Measurements from ENCODE around the gene CHCHD1. TPM values are rescaled to one million over a fixed set of nuclear protein-coding genes. Genes with fewer than 3 reads are reported as not detected.

CHCHD1 gene
- polyA plus RNA-seq (2013) = 119 and 120 TPM in 2 replicates

DNA sequence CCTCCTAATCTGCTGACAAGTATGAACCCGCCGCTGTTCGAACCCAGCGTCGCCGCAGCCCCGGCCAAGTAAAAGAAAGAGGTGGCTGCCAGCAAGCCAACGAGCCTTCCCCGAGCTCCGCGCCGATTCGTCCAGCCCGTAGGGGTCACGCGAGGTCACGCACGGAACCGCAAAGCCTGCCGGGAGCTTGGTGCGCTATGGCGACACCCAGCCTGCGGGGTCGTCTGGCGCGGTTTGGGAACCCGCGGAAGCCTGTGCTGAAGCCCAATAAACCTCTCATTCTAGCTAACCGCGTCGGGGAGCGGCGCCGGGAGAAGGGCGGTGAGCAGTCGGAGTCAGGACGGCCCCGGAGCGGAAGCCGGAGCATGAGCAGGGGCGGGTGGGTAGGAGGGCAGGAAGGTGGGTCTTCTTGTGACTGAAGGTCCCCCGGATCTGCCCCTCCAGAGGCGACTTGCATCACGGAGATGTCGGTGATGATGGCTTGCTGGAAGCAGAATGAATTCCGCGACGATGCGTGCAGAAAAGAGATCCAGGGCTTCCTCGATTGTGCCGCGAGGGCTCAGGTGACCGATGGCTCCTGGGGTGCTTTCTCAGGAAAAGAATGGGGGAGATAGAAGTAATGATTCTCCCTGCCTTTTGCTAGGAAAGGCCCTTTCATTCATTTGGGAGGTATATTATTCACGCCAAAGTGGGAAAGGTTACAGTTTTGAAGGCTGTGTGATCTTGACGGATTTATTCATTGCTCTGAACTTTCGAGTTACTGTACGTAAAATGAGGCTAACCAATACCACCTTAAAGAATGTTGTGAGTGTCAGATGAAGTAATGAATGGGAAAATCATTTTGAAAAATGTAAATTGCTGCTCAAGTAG, at the start of gene CHCHD1:
Gene CHCHD1, plus strand, starts transcription at position 170 of the 870 bp plus-strand sequence. Its CDS starts 28 bp downstream, at position 198.
- Histone ChIP-seq H3K9me3 (ENCODE audit: insufficient read depth, low read depth, low read length) (no peaks in the 10 kb centered on the region), H3K23ac (ENCODE audit: low read length) (no peak within 1 kb of the TSS), H3K4ac (ENCODE audit: low read depth, low read length) (peak within 1 kb of the TSS; percentile 100), H3K4me3 (ENCODE audit: low read depth, low read length) (peak within 1 kb of the TSS; percentile 96), H3K79me1 (ENCODE audit: low read length) (peaks cover 13% of the 10 kb centered on the region), H2BK120ac (ENCODE audit: insufficient read depth, low read length, poor library complexity) (peak within 1 kb of the TSS; percentile 55), H3K27me3 (ENCODE audit: insufficient read depth, low read length) (no peaks in the 10 kb centered on the region), H3K9ac (ENCODE audit: low read length) (peak within 1 kb of the TSS; percentile 94), H3K79me2 (ENCODE audit: control insufficient read depth, insufficient read depth, low read length, poor library complexity) (peaks cover 21% of the 10 kb centered on the region), H2AFZ (ENCODE audit: insufficient read depth, low read length, poor library complexity) (peak within 1 kb of the TSS; percentile 94), H2AK5ac (ENCODE audit: low read length) (peak within 1 kb of the TSS; percentile 84), H3K18ac (ENCODE audit: low read length) (peak within 1 kb of the TSS; percentile 100), H3K4me2 (ENCODE audit: low read length) (peak within 1 kb of the TSS; percentile 78), H3K36me3 (ENCODE audit: control insufficient read depth in 1 of 2, insufficient read depth in 2 of 2, low read length in 2 of 2) (peaks cover 12 to 14% of the 10 kb centered on the region in 2 experiments), H3K14ac (ENCODE audit: low read length) (peak within 1 kb of the TSS; percentile 99), H3K27ac (ENCODE audit: low read depth, low read length) (peak within 1 kb of the TSS; percentile 95), H4K12ac (ENCODE audit: low read depth, low read length) (peak within 1 kb of the TSS; percentile 99), H4K91ac (ENCODE audit: low read depth, low read length) (peak within 1 kb of the TSS; percentile 99), H2BK5ac (ENCODE audit: low read depth, low read length, poor library complexity) (peak within 1 kb of the TSS; percentile 96), H2BK12ac (ENCODE audit: low read length) (no peak within 1 kb of the TSS), H4K8ac (ENCODE audit: low read depth, low read length) (peak within 1 kb of the TSS; percentile 100), H3K4me1 (ENCODE audit: control insufficient read depth in 1 of 2, insufficient read depth in 2 of 2, low read length in 2 of 2) (peaks cover 4% of the 10 kb centered on the region in 2 experiments)
- peak; percentile 83 to 91 for DNase-seq
- no CpG with 5 or more reads among the region's 57 CpGs for WGBS (ENCODE audit: extremely low coverage, insufficient coverage, insufficient read length)

DNA sequence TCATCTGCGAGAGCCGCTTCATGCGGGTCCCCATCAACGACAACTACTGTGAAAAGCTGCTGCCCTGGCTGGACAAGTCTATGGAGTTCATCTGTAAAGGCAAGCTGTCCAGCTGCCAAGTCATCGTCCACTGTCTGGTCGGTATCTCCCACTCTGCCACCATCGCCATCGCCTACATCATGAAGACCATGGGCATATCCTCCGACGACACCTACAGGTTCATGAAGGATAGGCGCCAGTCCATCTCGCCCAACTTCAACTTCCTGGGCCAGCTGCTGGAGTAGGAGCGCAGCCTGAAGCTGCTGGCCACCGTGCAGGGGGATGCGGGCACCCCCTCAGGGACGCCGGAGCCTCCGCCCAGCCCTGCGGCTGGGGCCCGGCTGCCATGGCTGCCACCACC, 49.4 kb upstream of the CHCHD1 start:
- Histone ChIP-seq H3K4me1 (ENCODE audit: control insufficient read depth in 1 of 2, insufficient read depth in 2 of 2, low read length in 2 of 2) (peaks cover 2 to 3% of the 10 kb centered on the region in 2 experiments), H4K12ac (ENCODE audit: low read depth, low read length) (no peak overlapping the region), H3K27ac (ENCODE audit: low read depth, low read length) (no peak overlapping the region), H3K79me2 (ENCODE audit: control insufficient read depth, insufficient read depth, low read length, poor library complexity) (peaks cover 4% of the 10 kb centered on the region), H3K36me3 (ENCODE audit: control insufficient read depth in 1 of 2, insufficient read depth in 2 of 2, low read length in 2 of 2) (peaks cover 23 to 33% of the 10 kb centered on the region in 2 experiments), H3K4me3 (ENCODE audit: low read depth, low read length) (no peak overlapping the region), H3K14ac (ENCODE audit: low read length) (no peak overlapping the region), H3K4ac (ENCODE audit: low read depth, low read length) (no peak overlapping the region), H3K23ac (ENCODE audit: low read length) (no peak overlapping the region), H2AK5ac (ENCODE audit: low read length) (no peak overlapping the region), H4K91ac (ENCODE audit: low read depth, low read length) (no peak overlapping the region), H3K27me3 (ENCODE audit: insufficient read depth, low read length) (no peaks in the 10 kb centered on the region), H3K18ac (ENCODE audit: low read length) (no peak overlapping the region), H3K79me1 (ENCODE audit: low read length) (peaks cover 5% of the 10 kb centered on the region), H3K4me2 (ENCODE audit: low read length) (no peak overlapping the region), H2BK120ac (ENCODE audit: insufficient read depth, low read length, poor library complexity) (no peak overlapping the region), H2BK12ac (ENCODE audit: low read length) (no peak overlapping the region), H3K9me3 (ENCODE audit: insufficient read depth, low read depth, low read length) (no peaks in the 10 kb centered on the region), H4K8ac (ENCODE audit: low read depth, low read length) (no peak overlapping the region), H2BK5ac (ENCODE audit: low read depth, low read length, poor library complexity) (no peak overlapping the region), H2AFZ (ENCODE audit: insufficient read depth, low read length, poor library complexity) (no peak overlapping the region), H3K9ac (ENCODE audit: low read length) (no peak overlapping the region)
- no CpG with 5 or more reads among the region's 20 CpGs for WGBS (ENCODE audit: extremely low coverage, insufficient coverage, insufficient read length)
- no peak for DNase-seq

- Histone ChIP-seq H3K4me2 (ENCODE audit: low read length) (no peak overlapping the region), H3K9me3 (ENCODE audit: insufficient read depth, low read depth, low read length) (no peaks in the 10 kb centered on the region), H3K9ac (ENCODE audit: low read length) (no peak overlapping the region), H3K18ac (ENCODE audit: low read length) (no peak overlapping the region), H2BK5ac (ENCODE audit: low read depth, low read length, poor library complexity) (no peak overlapping the region), H3K14ac (ENCODE audit: low read length) (no peak overlapping the region), H4K8ac (ENCODE audit: low read depth, low read length) (no peak overlapping the region), H2AFZ (ENCODE audit: insufficient read depth, low read length, poor library complexity) (no peak overlapping the region), H4K91ac (ENCODE audit: low read depth, low read length) (no peak overlapping the region), H3K4me1 (ENCODE audit: control insufficient read depth in 1 of 2, insufficient read depth in 2 of 2, low read length in 2 of 2) (peaks cover 2 to 3% of the 10 kb centered on the region in 2 experiments), H3K79me2 (ENCODE audit: control insufficient read depth, insufficient read depth, low read length, poor library complexity) (peaks cover 4% of the 10 kb centered on the region), H2BK120ac (ENCODE audit: insufficient read depth, low read length, poor library complexity) (no peak overlapping the region), H3K36me3 (ENCODE audit: control insufficient read depth in 1 of 2, insufficient read depth in 2 of 2, low read length in 2 of 2) (peaks cover 23 to 33% of the 10 kb centered on the region in 2 experiments), H3K23ac (ENCODE audit: low read length) (no peak overlapping the region), H3K27me3 (ENCODE audit: insufficient read depth, low read length) (no peaks in the 10 kb centered on the region), H2AK5ac (ENCODE audit: low read length) (no peak overlapping the region), H4K12ac (ENCODE audit: low read depth, low read length) (no peak overlapping the region), H3K4ac (ENCODE audit: low read depth, low read length) (no peak overlapping the region), H3K4me3 (ENCODE audit: low read depth, low read length) (no peak overlapping the region), H3K79me1 (ENCODE audit: low read length) (peaks cover 5% of the 10 kb centered on the region), H3K27ac (ENCODE audit: low read depth, low read length) (no peak overlapping the region), H2BK12ac (ENCODE audit: low read length) (no peak overlapping the region)
- WGBS (ENCODE audit: extremely low coverage, insufficient coverage, insufficient read length) = no CpG with 5 or more reads among the region's 84 CpGs
- DNase-seq = no peak
These were observed 48.8 kb upstream of the CHCHD1 start for GRCh38 chr10:73732931-73733623.

DNA sequence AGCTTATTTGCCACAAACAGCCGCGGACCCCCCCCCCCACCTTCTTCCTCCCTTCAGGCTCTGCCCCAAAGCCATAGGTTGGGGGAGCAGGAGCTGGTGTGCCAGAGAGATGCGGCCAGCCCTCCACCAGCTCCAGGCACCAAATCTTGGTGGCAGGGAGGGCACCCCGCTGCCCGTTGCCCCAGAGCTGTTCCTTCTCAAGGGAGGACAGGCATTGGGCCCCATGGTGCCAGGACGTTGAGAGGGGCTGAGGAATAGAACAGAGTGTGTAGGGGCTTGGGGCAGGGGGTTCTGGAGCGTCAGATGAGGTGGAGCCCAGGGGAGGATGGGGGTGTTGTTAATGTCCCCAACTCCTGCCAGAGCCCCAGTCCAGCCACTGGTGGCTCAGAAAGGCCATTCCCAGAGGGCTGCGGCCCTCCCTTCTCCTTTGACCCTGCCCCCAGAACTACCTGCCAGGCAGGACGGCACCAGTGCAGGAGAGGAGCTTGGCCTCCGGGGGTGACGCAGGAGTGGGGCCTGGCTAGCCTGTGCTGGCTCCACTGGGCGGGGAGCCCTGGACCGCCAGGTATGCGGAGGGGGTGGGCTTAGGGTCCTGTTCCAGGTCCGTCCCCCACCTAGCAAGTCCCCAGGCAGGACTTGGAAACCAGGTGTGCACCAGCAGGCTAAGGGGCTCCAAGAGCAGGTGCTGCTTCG, 47.7 kb upstream of the CHCHD1 start:
- Histone ChIP-seq H2BK12ac (ENCODE audit: low read length) (no peak overlapping the region), H2AFZ (ENCODE audit: insufficient read depth, low read length, poor library complexity) (no peak overlapping the region), H3K4me3 (ENCODE audit: low read depth, low read length) (no peak overlapping the region), H3K4me1 (ENCODE audit: control insufficient read depth in 1 of 2, insufficient read depth in 2 of 2, low read length in 2 of 2) (peaks cover 2 to 3% of the 10 kb centered on the region in 2 experiments), H3K36me3 (ENCODE audit: control insufficient read depth in 1 of 2, insufficient read depth in 2 of 2, low read length in 2 of 2) (peaks cover 23 to 31% of the 10 kb centered on the region in 2 experiments), H3K9me3 (ENCODE audit: insufficient read depth, low read depth, low read length) (no peaks in the 10 kb centered on the region), H3K18ac (ENCODE audit: low read length) (no peak overlapping the region), H2BK5ac (ENCODE audit: low read depth, low read length, poor library complexity) (no peak overlapping the region), H3K79me2 (ENCODE audit: control insufficient read depth, insufficient read depth, low read length, poor library complexity) (peaks cover 4% of the 10 kb centered on the region), H3K14ac (ENCODE audit: low read length) (no peak overlapping the region), H2AK5ac (ENCODE audit: low read length) (no peak overlapping the region), H3K9ac (ENCODE audit: low read length) (no peak overlapping the region), H4K8ac (ENCODE audit: low read depth, low read length) (no peak overlapping the region), H3K79me1 (ENCODE audit: low read length) (peaks cover 5% of the 10 kb centered on the region), H3K27ac (ENCODE audit: low read depth, low read length) (no peak overlapping the region), H3K27me3 (ENCODE audit: insufficient read depth, low read length) (no peaks in the 10 kb centered on the region), H2BK120ac (ENCODE audit: insufficient read depth, low read length, poor library complexity) (no peak overlapping the region), H3K23ac (ENCODE audit: low read length) (no peak overlapping the region), H3K4me2 (ENCODE audit: low read length) (no peak overlapping the region), H3K4ac (ENCODE audit: low read depth, low read length) (no peak overlapping the region), H4K12ac (ENCODE audit: low read depth, low read length) (no peak overlapping the region), H4K91ac (ENCODE audit: low read depth, low read length) (no peak overlapping the region)
- DNase-seq = no peak
- no CpG with 5 or more reads among the region's 16 CpGs for WGBS (ENCODE audit: extremely low coverage, insufficient coverage, insufficient read length)

Data from trophoblast cell (in vitro differentiated cells and primary cell).